AG09319 (cell line): Measurements from ENCODE around the gene GRIK3.

Experiments
- DNase-seq: peaks from one replicate; pipeline ENCODE4 v3.0.0-alpha.2; 2010; ENCODE audit warnings: low read depth; ENCODE audit errors: extremely low read depth
- TF ChIP-seq, protein P1 (sequence below): IDR thresholded peaks from 2 replicates; pipeline ENCODE4 v1.5.1; 2011; ENCODE audit warnings: low read depth, mild to moderate bottlenecking, inconsistent platforms, low read length, moderate library complexity

GRIK3 gene

GRCh38 chr1:37031871-37032270 is 2.4 kb downstream of the GRIK3 start:
- DNase-seq = no peak
- TF ChIP-seq, protein P1, sequence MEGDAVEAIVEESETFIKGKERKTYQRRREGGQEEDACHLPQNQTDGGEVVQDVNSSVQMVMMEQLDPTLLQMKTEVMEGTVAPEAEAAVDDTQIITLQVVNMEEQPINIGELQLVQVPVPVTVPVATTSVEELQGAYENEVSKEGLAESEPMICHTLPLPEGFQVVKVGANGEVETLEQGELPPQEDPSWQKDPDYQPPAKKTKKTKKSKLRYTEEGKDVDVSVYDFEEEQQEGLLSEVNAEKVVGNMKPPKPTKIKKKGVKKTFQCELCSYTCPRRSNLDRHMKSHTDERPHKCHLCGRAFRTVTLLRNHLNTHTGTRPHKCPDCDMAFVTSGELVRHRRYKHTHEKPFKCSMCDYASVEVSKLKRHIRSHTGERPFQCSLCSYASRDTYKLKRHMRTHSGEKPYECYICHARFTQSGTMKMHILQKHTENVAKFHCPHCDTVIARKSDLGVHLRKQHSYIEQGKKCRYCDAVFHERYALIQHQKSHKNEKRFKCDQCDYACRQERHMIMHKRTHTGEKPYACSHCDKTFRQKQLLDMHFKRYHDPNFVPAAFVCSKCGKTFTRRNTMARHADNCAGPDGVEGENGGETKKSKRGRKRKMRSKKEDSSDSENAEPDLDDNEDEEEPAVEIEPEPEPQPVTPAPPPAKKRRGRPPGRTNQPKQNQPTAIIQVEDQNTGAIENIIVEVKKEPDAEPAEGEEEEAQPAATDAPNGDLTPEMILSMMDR = no peak

DNA sequence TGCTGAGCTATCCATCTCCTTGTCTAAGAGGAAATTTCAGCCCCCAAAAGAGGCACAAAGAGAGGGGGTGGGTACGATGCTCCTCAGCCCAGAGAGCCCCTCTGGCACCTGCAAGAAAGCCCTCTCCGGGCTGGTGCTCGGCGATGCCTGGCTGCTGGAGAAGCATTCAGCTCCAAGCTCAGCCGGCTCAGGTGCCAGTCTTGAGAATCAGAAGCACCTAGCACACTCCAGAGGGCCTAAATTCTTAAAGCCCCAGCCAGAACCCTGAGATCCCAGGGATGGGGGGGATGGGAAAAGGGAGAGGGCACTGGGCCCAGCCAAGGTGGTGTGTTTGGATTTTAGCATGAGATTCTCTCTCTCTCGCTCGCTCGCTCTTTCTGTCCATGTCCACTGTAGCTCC is 2.9 kb downstream of the GRIK3 start:
- TF ChIP-seq, protein P1 = no peak
- DNase-seq = no peak

DNA sequence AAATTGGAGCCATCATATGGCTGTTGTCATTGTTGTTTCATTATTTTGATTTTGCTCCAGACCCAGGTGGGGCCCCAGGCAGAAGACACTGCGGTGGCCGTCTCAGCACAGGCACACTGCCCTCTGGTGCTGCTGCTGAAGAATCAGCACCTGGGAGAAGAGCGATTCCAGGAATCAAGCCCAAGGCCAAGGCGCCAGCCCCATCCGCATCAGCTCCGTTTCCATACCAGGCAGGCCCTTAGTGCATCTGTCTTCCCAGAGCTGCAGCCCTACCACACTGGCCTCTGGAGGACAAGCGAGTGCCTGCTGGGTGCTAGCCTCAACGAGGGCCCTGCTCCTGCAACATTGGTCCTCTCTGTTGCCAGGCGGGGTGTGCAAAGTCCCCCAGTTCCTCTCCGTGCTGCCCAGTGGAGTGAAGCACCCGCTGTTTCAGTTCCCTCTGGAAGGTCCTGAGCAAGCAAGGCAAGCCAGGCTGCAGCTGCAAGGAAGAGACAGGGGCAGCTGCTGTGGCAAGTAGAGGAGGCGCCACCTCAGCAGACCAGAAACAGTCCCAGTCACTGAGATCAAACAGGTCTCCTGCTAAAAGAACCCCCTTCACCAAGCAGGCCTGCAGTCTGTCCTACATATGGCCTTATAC is 5.2 kb downstream of the GRIK3 start:
- TF ChIP-seq, protein P1 = no peak
- DNase-seq = no peak

DNA sequence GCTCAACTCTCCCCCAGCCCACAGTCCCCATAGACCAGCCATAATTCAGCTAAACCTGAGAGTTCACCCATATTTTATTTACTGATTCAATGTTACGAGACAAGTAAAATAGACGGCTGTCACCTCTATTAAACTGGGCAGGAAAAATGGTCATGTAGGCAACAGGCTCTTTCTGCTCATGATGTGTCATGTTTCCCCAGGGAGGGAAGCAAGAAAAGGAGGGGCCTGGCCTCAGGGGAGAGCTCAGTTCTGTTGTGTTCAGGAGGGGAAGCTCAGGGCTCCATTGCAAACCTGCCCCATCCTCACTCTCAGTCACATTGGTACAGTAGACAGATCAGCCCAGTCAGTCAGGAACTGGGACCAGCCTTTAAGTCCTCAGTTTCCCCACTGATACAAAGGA is 12.8 kb downstream of the GRIK3 start:
- no peak for DNase-seq
- TF ChIP-seq, protein P1 = no peak

- TF ChIP-seq, protein P1 = no peak
- DNase-seq = no peak
Observed at GRCh38 chr1:37020653-37021277, 13.6 kb downstream of the GRIK3 start.

DNA sequence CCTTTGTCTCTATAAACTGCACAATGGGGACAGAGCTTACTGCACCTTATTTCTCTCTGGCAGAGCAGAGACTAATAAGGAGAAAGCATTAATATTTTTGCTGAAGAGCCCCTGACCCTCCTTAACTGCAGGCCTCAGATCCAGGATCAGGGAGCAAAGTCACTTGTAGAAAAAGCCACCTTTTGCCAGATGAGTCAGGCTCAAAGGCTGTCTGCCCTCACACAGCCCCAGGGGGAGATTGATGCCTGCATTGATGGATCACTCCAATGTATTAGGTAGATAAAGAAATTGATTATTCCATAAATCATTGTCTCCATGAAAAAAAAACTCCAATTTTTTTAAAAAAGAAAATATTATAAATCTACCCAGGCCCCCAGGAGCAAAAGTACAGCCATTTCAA is 15.8 kb downstream of the GRIK3 start:
- no peak for DNase-seq
- TF ChIP-seq, protein P1 = no peak

DNA sequence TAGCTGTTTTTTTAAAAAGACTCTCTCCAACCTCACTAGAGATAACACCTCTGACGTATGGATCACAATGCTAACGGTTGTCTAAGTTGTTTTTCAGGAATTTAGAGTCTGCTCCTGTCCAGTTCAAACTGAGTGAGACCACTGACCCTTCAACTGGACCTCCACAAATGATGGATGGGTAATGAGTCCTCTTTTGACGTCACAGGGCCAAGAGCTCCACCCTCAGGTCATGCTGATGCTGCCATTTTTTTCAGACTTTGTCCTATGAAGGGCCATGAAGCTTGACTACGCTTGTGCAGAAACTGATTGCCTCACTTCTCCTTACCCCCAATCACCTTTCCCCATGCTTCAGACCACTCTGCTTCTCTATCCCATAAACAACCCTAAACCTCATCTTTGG is 16.6 kb downstream of the GRIK3 start:
- no peak for DNase-seq
- TF ChIP-seq, protein P1 = no peak
